ENCODE data around the gene BTBD9.

Gene BTBD9

GRCh38 chr6:38400764-38401163 lies 239.0 kb downstream of the BTBD9 start:
- no peak overlapping the region for H3K4me3 Mint-ChIP-seq
- peaks cover 3% of the 10 kb centered on the region for H3K4me1 Mint-ChIP-seq (ENCODE audit: low read depth)
- no peak overlapping the region for H3K27ac Mint-ChIP-seq
- H3K9me3 Mint-ChIP-seq = no peaks in the 10 kb centered on the region
- H3K27me3 Mint-ChIP-seq (ENCODE audit: low read depth) = no peaks in the 10 kb centered on the region
- H3K36me3 Mint-ChIP-seq (ENCODE audit: low read depth) = no peaks in the 10 kb centered on the region

GRCh38 chr6:38400101-38400500 lies 239.6 kb downstream of the BTBD9 start:
- Mint-ChIP-seq H3K4me1 (ENCODE audit: low read depth) (peaks cover 3% of the 10 kb centered on the region), H3K27ac (no peak overlapping the region), H3K9me3 (no peaks in the 10 kb centered on the region), H3K4me3 (no peak overlapping the region), H3K36me3 (ENCODE audit: low read depth) (no peaks in the 10 kb centered on the region), H3K27me3 (ENCODE audit: low read depth) (no peaks in the 10 kb centered on the region)

GRCh38 chr6:38396209-38396608 lies 243.5 kb downstream of the BTBD9 start:
- H3K36me3 Mint-ChIP-seq (ENCODE audit: low read depth) = no peaks in the 10 kb centered on the region
- no peaks in the 10 kb centered on the region for H3K4me1 Mint-ChIP-seq (ENCODE audit: low read depth)
- H3K9me3 Mint-ChIP-seq = no peaks in the 10 kb centered on the region
- H3K27me3 Mint-ChIP-seq (ENCODE audit: low read depth) = no peaks in the 10 kb centered on the region
- no peak overlapping the region for H3K27ac Mint-ChIP-seq
- no peak overlapping the region for H3K4me3 Mint-ChIP-seq

- no peaks in the 10 kb centered on the region for H3K9me3 Mint-ChIP-seq
- H3K4me1 Mint-ChIP-seq (ENCODE audit: low read depth) = no peaks in the 10 kb centered on the region
- H3K27me3 Mint-ChIP-seq (ENCODE audit: low read depth) = no peaks in the 10 kb centered on the region
- no peak overlapping the region for H3K27ac Mint-ChIP-seq
- H3K4me3 Mint-ChIP-seq = no peak overlapping the region
- no peaks in the 10 kb centered on the region for H3K36me3 Mint-ChIP-seq (ENCODE audit: low read depth)
Observed at GRCh38 chr6:38393986-38394385, 245.7 kb downstream of the BTBD9 start.

GRCh38 chr6:38391626-38392579 lies 247.8 kb downstream of the BTBD9 start:
- no peak overlapping the region for H3K4me3 Mint-ChIP-seq
- H3K36me3 Mint-ChIP-seq (ENCODE audit: low read depth) = no peaks in the 10 kb centered on the region
- no peak overlapping the region for H3K27ac Mint-ChIP-seq
- no peaks in the 10 kb centered on the region for H3K4me1 Mint-ChIP-seq (ENCODE audit: low read depth)
- no peaks in the 10 kb centered on the region for H3K27me3 Mint-ChIP-seq (ENCODE audit: low read depth)
- H3K9me3 Mint-ChIP-seq = no peaks in the 10 kb centered on the region

- H3K36me3 Mint-ChIP-seq (ENCODE audit: low read depth) = no peaks in the 10 kb centered on the region
- H3K9me3 Mint-ChIP-seq = no peaks in the 10 kb centered on the region
- H3K4me3 Mint-ChIP-seq = no peak overlapping the region
- no peak overlapping the region for H3K27ac Mint-ChIP-seq
- H3K27me3 Mint-ChIP-seq (ENCODE audit: low read depth) = no peaks in the 10 kb centered on the region
- no peaks in the 10 kb centered on the region for H3K4me1 Mint-ChIP-seq (ENCODE audit: low read depth)
Observed at GRCh38 chr6:38391206-38391605, 248.5 kb downstream of the BTBD9 start.

- no peaks in the 10 kb centered on the region for H3K4me1 Mint-ChIP-seq (ENCODE audit: low read depth)
- no peaks in the 10 kb centered on the region for H3K9me3 Mint-ChIP-seq
- no peaks in the 10 kb centered on the region for H3K36me3 Mint-ChIP-seq (ENCODE audit: low read depth)
- no peak overlapping the region for H3K27ac Mint-ChIP-seq
- H3K27me3 Mint-ChIP-seq (ENCODE audit: low read depth) = no peaks in the 10 kb centered on the region
- no peak overlapping the region for H3K4me3 Mint-ChIP-seq
Observed at GRCh38 chr6:38389875-38390274, 249.9 kb downstream of the BTBD9 start.

- H3K4me1 Mint-ChIP-seq (ENCODE audit: low read depth) = no peaks in the 10 kb centered on the region
- no peak overlapping the region for H3K4me3 Mint-ChIP-seq
- no peak overlapping the region for H3K27ac Mint-ChIP-seq
- no peaks in the 10 kb centered on the region for H3K9me3 Mint-ChIP-seq
- H3K27me3 Mint-ChIP-seq (ENCODE audit: low read depth) = no peaks in the 10 kb centered on the region
- no peaks in the 10 kb centered on the region for H3K36me3 Mint-ChIP-seq (ENCODE audit: low read depth)
Observed at GRCh38 chr6:38387971-38388370, 251.8 kb downstream of the BTBD9 start.

GRCh38 chr6:38387461-38387860 lies 252.3 kb downstream of the BTBD9 start:
- Mint-ChIP-seq H3K4me1 (ENCODE audit: low read depth) (no peaks in the 10 kb centered on the region), H3K27ac (no peak overlapping the region), H3K36me3 (ENCODE audit: low read depth) (no peaks in the 10 kb centered on the region), H3K9me3 (no peaks in the 10 kb centered on the region), H3K27me3 (ENCODE audit: low read depth) (no peaks in the 10 kb centered on the region), H3K4me3 (no peak overlapping the region)

- no peaks in the 10 kb centered on the region for H3K36me3 Mint-ChIP-seq (ENCODE audit: low read depth)
- H3K27ac Mint-ChIP-seq = no peak overlapping the region
- no peaks in the 10 kb centered on the region for H3K27me3 Mint-ChIP-seq (ENCODE audit: low read depth)
- H3K4me1 Mint-ChIP-seq (ENCODE audit: low read depth) = no peaks in the 10 kb centered on the region
- H3K4me3 Mint-ChIP-seq = no peak overlapping the region
- no peaks in the 10 kb centered on the region for H3K9me3 Mint-ChIP-seq
Observed at GRCh38 chr6:38378801-38379200, 260.9 kb downstream of the BTBD9 start.

- H3K9me3 Mint-ChIP-seq = no peaks in the 10 kb centered on the region
- H3K27me3 Mint-ChIP-seq (ENCODE audit: low read depth) = no peaks in the 10 kb centered on the region
- no peak overlapping the region for H3K27ac Mint-ChIP-seq
- H3K4me1 Mint-ChIP-seq (ENCODE audit: low read depth) = no peaks in the 10 kb centered on the region
- H3K4me3 Mint-ChIP-seq = no peak overlapping the region
- H3K36me3 Mint-ChIP-seq (ENCODE audit: low read depth) = no peaks in the 10 kb centered on the region
Observed at GRCh38 chr6:38375937-38376336, 263.8 kb downstream of the BTBD9 start.

GRCh38 chr6:38375341-38375740 lies 264.4 kb downstream of the BTBD9 start:
- no peaks in the 10 kb centered on the region for H3K36me3 Mint-ChIP-seq (ENCODE audit: low read depth)
- no peak overlapping the region for H3K27ac Mint-ChIP-seq
- no peaks in the 10 kb centered on the region for H3K27me3 Mint-ChIP-seq (ENCODE audit: low read depth)
- H3K4me3 Mint-ChIP-seq = no peak overlapping the region
- H3K9me3 Mint-ChIP-seq = no peaks in the 10 kb centered on the region
- H3K4me1 Mint-ChIP-seq (ENCODE audit: low read depth) = no peaks in the 10 kb centered on the region

GRCh38 chr6:38371881-38372280 lies 267.8 kb downstream of the BTBD9 start:
- Mint-ChIP-seq H3K9me3 (no peaks in the 10 kb centered on the region), H3K36me3 (ENCODE audit: low read depth) (no peaks in the 10 kb centered on the region), H3K27me3 (ENCODE audit: low read depth) (no peaks in the 10 kb centered on the region), H3K27ac (no peak overlapping the region), H3K4me1 (ENCODE audit: low read depth) (no peaks in the 10 kb centered on the region), H3K4me3 (no peak overlapping the region)

- no peak overlapping the region for H3K27ac Mint-ChIP-seq
- no peak overlapping the region for H3K4me3 Mint-ChIP-seq
- no peaks in the 10 kb centered on the region for H3K36me3 Mint-ChIP-seq (ENCODE audit: low read depth)
- no peaks in the 10 kb centered on the region for H3K4me1 Mint-ChIP-seq (ENCODE audit: low read depth)
- H3K27me3 Mint-ChIP-seq (ENCODE audit: low read depth) = no peaks in the 10 kb centered on the region
- no peaks in the 10 kb centered on the region for H3K9me3 Mint-ChIP-seq
Observed at GRCh38 chr6:38370653-38371601, 268.8 kb downstream of the BTBD9 start.

GRCh38 chr6:38367231-38367630 lies 272.5 kb downstream of the BTBD9 start:
- Mint-ChIP-seq H3K4me3 (no peak overlapping the region), H3K27ac (no peak overlapping the region), H3K27me3 (ENCODE audit: low read depth) (no peaks in the 10 kb centered on the region), H3K9me3 (no peaks in the 10 kb centered on the region), H3K36me3 (ENCODE audit: low read depth) (no peaks in the 10 kb centered on the region), H3K4me1 (ENCODE audit: low read depth) (no peaks in the 10 kb centered on the region)

Measured in T-helper 1 cell treated with Interleukin-12 subunit alpha and Interleukin-12 subunit beta and Interleukin-4 antibody, amounts not matched to agents 30 μg/mL and 1 μg/mL, for 36 hours (primary cell).